WI38 (cell line): ENCODE data around the gene TAB2.

Experiments used
- H3K4me3 ChIP-seq: 2 replicates; pipeline ENCODE4 v1.5.1; 2011; ENCODE audit warnings: low read depth, mild to moderate bottlenecking, control low read depth, low read length
- TF ChIP-seq, protein P1 (sequence below): IDR thresholded peaks from 2 replicates; pipeline ENCODE4 v1.5.1; 2012; ENCODE audit warnings: low read depth, mild to moderate bottlenecking, control low read depth, low read length

Gene TAB2

DNA sequence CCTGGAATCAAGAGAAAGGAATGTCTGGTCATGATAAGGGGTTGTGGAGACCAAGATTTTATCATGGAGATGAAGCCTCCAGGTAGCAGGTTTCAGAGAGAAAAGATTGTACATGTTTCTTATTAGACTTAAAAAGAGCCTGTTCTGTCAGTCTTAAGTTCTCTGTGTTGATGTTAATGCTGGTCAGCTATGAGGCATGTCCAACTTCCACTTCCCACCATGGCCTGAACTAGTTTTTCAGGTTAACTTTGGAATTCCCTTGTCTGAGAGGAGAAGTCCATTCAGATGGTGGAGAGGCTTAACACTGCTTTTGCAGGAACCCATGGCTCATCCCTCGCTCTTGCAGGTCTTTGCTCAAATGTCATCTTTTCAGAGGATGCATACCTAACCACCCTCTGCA is 27.5 kb upstream of the TAB2 start:
- TF ChIP-seq, protein P1, sequence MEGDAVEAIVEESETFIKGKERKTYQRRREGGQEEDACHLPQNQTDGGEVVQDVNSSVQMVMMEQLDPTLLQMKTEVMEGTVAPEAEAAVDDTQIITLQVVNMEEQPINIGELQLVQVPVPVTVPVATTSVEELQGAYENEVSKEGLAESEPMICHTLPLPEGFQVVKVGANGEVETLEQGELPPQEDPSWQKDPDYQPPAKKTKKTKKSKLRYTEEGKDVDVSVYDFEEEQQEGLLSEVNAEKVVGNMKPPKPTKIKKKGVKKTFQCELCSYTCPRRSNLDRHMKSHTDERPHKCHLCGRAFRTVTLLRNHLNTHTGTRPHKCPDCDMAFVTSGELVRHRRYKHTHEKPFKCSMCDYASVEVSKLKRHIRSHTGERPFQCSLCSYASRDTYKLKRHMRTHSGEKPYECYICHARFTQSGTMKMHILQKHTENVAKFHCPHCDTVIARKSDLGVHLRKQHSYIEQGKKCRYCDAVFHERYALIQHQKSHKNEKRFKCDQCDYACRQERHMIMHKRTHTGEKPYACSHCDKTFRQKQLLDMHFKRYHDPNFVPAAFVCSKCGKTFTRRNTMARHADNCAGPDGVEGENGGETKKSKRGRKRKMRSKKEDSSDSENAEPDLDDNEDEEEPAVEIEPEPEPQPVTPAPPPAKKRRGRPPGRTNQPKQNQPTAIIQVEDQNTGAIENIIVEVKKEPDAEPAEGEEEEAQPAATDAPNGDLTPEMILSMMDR = no peak
- no peak overlapping the region for H3K4me3 ChIP-seq

DNA sequence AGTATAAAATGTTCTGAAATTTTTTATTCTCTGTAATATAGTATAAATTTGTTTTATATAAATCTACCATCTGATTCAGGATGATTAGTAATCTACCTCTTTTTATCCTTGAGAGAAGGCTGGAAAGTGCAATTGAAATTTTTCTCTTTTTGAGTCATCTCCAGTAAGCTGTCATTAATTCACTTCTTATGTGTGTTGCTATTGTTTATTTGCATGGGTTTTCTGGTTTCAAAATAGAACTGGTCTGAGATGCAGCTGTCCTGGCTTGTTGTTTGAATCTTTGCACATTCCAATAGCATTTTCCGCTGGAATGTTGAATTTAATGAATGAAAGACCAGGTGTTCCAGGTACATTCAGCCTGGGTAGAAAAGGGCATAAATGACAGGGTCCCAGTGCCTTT is 24.3 kb upstream of the TAB2 start:
- no peak overlapping the region for H3K4me3 ChIP-seq
- TF ChIP-seq, protein P1 = no peak

DNA sequence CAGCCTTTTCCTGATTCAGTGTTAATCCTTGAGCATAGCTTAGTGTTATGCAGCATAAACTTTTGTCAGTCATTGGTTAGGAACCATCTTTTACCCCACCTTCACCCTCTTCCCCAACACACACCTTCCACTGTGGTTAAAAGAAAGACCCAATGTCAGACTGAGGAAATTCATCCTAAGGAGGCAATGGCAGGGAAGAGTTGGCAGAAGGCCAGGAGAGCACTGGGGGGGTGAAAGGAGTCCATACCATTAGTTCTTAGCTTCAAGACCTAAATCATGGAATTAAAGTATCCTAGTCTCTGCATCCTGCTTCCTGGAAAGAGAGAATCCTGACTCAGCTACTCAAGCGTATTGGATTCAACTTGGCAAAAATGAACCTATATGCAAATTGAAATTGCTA is 16.9 kb upstream of the TAB2 start:
- no peak overlapping the region for H3K4me3 ChIP-seq
- TF ChIP-seq, protein P1 = no peak

DNA sequence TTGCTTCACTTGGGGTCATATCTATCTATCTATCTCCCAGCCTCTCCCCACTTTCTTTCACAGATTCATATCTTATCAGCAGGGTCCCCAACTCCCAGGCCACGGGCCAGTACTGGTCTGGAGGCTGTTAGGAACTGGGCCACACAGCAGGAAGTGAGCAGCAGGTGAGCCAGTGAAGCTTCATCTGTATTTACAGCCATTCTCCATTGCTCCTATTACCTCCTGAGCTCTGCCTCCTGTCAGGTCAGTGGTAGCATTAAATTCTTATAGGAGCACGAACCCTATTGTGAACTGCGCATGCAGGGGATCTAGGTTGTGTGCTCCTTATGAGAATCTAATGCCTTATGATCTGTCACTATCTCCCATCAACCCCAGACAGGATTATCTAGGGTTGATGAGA is 14.8 kb upstream of the TAB2 start:
- H3K4me3 ChIP-seq = no peak overlapping the region
- TF ChIP-seq, protein P1 = no peak

DNA sequence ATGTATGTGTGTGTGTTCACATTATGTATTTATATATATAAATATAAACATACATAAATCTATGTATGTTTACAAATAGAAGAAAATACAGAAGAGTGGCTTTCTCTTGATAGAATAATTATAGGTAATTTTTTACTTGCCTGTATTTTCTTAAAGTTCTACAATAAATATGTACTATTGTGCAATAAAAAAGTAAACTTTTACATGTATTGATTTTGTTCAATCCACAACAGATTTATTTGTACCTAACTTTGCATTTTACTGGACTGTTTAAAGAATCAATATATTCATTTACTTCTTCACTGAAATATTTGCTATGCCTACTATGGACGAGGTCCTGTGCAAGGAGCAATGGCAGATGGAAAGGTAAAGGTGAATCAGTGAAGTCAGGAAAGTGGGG is 14.0 kb upstream of the TAB2 start:
- TF ChIP-seq, protein P1 = no peak
- H3K4me3 ChIP-seq = no peak overlapping the region

DNA sequence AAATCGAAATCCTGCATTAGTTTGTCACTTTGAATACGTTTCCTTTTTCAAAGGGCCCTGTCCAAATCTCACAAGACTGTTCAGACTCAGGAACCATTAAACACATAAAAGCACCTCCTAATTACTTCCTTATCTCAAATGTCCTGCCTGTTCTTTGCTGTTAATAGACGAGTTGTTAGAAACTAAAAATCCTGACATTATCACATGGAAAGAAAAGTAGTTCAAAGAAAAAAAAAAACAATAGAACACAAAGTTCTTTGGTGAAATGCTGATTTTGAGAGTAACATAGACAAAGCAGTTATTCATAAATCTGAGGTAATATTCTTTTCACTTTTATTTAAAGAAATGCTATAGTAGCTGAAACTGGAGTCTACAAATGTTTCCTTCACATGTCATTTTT is 12.1 kb upstream of the TAB2 start:
- no peak overlapping the region for H3K4me3 ChIP-seq
- TF ChIP-seq, protein P1 = no peak

DNA sequence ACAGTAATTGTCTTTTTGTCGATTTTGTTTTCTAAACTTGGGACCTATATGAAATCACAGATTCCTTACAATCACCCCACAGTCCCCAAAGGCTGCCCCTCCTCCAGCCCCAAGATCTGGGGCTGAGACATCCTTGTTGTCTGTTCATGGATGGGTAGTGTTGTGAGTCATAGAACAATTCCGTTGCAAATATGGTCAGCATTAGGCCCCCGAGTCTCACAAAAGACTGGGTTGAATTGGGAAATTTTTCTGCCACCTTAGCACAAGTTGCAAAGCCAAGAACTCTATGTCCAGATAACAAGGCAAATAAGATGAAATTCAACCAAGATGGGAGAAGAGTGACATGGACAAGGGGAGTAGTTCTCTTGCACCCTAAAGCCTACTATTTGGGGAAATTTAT is 10.5 kb upstream of the TAB2 start:
- TF ChIP-seq, protein P1 = no peak
- H3K4me3 ChIP-seq = no peak overlapping the region
